ENCODE data around the gene MYF5. TPM values are rescaled to one million over a fixed set of nuclear protein-coding genes. Genes with fewer than 3 reads are reported as not detected.

Gene MYF5
- total and polyA plus RNA-seq, 2 donors (not counting 3 experiments of a cell fraction or from before 2014, with no cell fraction given): not detected

- TF ChIP-seq, protein P1, sequence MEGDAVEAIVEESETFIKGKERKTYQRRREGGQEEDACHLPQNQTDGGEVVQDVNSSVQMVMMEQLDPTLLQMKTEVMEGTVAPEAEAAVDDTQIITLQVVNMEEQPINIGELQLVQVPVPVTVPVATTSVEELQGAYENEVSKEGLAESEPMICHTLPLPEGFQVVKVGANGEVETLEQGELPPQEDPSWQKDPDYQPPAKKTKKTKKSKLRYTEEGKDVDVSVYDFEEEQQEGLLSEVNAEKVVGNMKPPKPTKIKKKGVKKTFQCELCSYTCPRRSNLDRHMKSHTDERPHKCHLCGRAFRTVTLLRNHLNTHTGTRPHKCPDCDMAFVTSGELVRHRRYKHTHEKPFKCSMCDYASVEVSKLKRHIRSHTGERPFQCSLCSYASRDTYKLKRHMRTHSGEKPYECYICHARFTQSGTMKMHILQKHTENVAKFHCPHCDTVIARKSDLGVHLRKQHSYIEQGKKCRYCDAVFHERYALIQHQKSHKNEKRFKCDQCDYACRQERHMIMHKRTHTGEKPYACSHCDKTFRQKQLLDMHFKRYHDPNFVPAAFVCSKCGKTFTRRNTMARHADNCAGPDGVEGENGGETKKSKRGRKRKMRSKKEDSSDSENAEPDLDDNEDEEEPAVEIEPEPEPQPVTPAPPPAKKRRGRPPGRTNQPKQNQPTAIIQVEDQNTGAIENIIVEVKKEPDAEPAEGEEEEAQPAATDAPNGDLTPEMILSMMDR (IDR thresholded peaks at IDR 0.05; ENCODE audit: extremely low read depth in 1 of 2, insufficient read depth in 1 of 2, low read depth in 1 of 2, low read length in 2 of 2): no peak
- TF ChIP-seq MYC (IDR thresholded peaks at IDR 0.05; ENCODE audit: low read depth, low read length) (no peak), FOS (IDR thresholded peaks at IDR 0.05; ENCODE audit: borderline replicate concordance, insufficient read depth, low read length) (no peak), MAX (IDR thresholded peaks at IDR 0.05; ENCODE audit: insufficient read depth, insufficient read length) (no peak), POLR2A (IDR thresholded peaks at IDR 0.05; ENCODE audit: low read depth, low read length) (no peak), EZH2 (IDR thresholded peaks at IDR 0.05; ENCODE audit: borderline replicate concordance, low read depth, low read length, severe bottlenecking) (no peak)
- ChIA-PET CTCF (no interaction called here), POLR2A (no interaction called here)
- no peaks in the 10 kb centered on the region for H3K36me3 ChIP-seq (ENCODE audit: control insufficient read depth in 2 of 2, extremely low read depth in 1 of 2, insufficient read depth in 2 of 2, low read length in 2 of 2)
- no peak overlapping the region for H3K4me2 ChIP-seq (ENCODE audit: insufficient read depth, low read length)
- H3K27ac ChIP-seq (ENCODE audit: insufficient read depth, low read depth, low read length): no peak overlapping the region
- dilution Hi-C loops (cut with MboI; ENCODE audit: extremely low pct_ligation_motif_present, low sequenced_read_pairs) (no loop called here), intact Hi-C loops (cut with micrococcal nuclease) (no loop called here)
- no peaks in the 10 kb centered on the region for H3K9me3 ChIP-seq (replicated peaks; ENCODE audit: control insufficient read depth, insufficient read depth, low read length)
- H3K9me1 ChIP-seq (replicated peaks; ENCODE audit: control insufficient read depth, extremely low read depth, insufficient read depth, low read length): no peaks in the 10 kb centered on the region
- no peaks in the 10 kb centered on the region for H4K20me1 ChIP-seq (replicated peaks; ENCODE audit: control insufficient read depth, extremely low read depth, insufficient read depth, low read length)
- no peaks in the 10 kb centered on the region for H3K79me2 ChIP-seq (ENCODE audit: control insufficient read depth, insufficient read depth, low read length)
- no peaks in the 10 kb centered on the region for H3K27me3 ChIP-seq (ENCODE audit: control insufficient read depth in 2 of 2, insufficient read depth in 2 of 2, low read length in 2 of 2)
- H3K4me3 ChIP-seq (replicated peaks in 1 of 3; ENCODE audit: insufficient read depth in 1 of 3, low read depth in 1 of 3, low read length in 3 of 3): no peak overlapping the region
- FAIRE-seq: no peak
- no peak overlapping the region for H3K9ac ChIP-seq (replicated peaks; ENCODE audit: extremely low read depth, insufficient read depth, low read length)
- DNase-seq (ENCODE audit: low read depth, low spot score): no peak
- no peak overlapping the region for H2AFZ ChIP-seq (ENCODE audit: low read depth, low read length)
- BruUV-seq (replicated peaks): no TSS peak
- no peaks in the 10 kb centered on the region for H3K4me1 ChIP-seq (ENCODE audit: control insufficient read depth, extremely low read depth, insufficient read depth, low read length)
Measured at GRCh38 chr12:80713419-80713818, 3.3 kb upstream of the MYF5 start.

DNA sequence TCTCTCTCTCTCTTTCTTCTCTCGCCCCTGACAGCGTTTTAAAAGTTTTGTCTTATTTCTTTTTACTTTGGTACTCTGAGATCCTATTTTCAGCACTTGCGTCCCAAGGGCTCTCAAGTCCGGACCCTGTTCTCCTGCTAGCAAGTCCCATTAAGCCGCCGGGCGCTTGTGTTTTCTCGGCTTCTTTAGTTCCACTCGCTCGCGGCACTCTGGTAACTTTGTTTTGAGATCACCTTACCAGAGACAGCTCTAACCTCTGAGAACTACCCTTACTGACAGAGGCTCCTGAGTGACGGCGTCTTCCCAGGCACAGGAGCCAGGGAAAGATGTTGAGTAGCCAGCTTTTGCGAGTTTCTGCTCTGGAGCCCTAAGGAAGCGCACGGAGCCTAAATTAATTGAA lies 2.7 kb upstream of the MYF5 start:
- dilution Hi-C loops (cut with MboI; ENCODE audit: extremely low pct_ligation_motif_present, low sequenced_read_pairs): no loop called here
- no peak for FAIRE-seq

More for the DNA sequence above, 2.7 kb upstream of the MYF5 start:
- no peaks in the 10 kb centered on the region for H3K27me3 ChIP-seq (ENCODE audit: control insufficient read depth in 2 of 2, insufficient read depth in 2 of 2, low read length in 2 of 2)
- ChIA-PET POLR2A (no interaction called here), CTCF (no interaction called here)
- no peaks in the 10 kb centered on the region for H3K4me1 ChIP-seq (ENCODE audit: control insufficient read depth, extremely low read depth, insufficient read depth, low read length)
- H4K20me1 ChIP-seq (replicated peaks; ENCODE audit: control insufficient read depth, extremely low read depth, insufficient read depth, low read length): no peaks in the 10 kb centered on the region
- no peak overlapping the region for H3K4me3 ChIP-seq (replicated peaks in 1 of 3; ENCODE audit: insufficient read depth in 1 of 3, low read depth in 1 of 3, low read length in 3 of 3)
- no peaks in the 10 kb centered on the region for H3K36me3 ChIP-seq (ENCODE audit: control insufficient read depth in 2 of 2, extremely low read depth in 1 of 2, insufficient read depth in 2 of 2, low read length in 2 of 2)
- TF ChIP-seq, protein P1 (IDR thresholded peaks at IDR 0.05; ENCODE audit: extremely low read depth in 1 of 2, insufficient read depth in 1 of 2, low read depth in 1 of 2, low read length in 2 of 2): no peak
- TF ChIP-seq POLR2A (IDR thresholded peaks at IDR 0.05; ENCODE audit: low read depth, low read length) (no peak), JUN (IDR thresholded peaks at IDR 0.05; ENCODE audit: borderline replicate concordance, insufficient read depth, insufficient read length, low read depth) (no peak), EZH2 (IDR thresholded peaks at IDR 0.05; ENCODE audit: borderline replicate concordance, low read depth, low read length, severe bottlenecking) (no peak), GATA2 (IDR thresholded peaks at IDR 0.05; ENCODE audit: insufficient read depth, insufficient read length, low read depth, low read length) (no peak), POLR2AphosphoS5 (IDR thresholded peaks at IDR 0.05; ENCODE audit: insufficient read depth, low read depth, low read length) (no peak), FOS (IDR thresholded peaks at IDR 0.05; ENCODE audit: borderline replicate concordance, insufficient read depth, low read length) (no peak), MYC (IDR thresholded peaks at IDR 0.05; ENCODE audit: low read depth, low read length) (no peak), MAX (IDR thresholded peaks at IDR 0.05; ENCODE audit: insufficient read depth, insufficient read length) (no peak)
- no peak overlapping the region for H2AFZ ChIP-seq (ENCODE audit: low read depth, low read length)
- H3K27ac ChIP-seq (ENCODE audit: insufficient read depth, low read depth, low read length): no peak overlapping the region
- no peak overlapping the region for H3K9ac ChIP-seq (replicated peaks; ENCODE audit: extremely low read depth, insufficient read depth, low read length)
- no peak for DNase-seq (ENCODE audit: low read depth, low spot score)
- BruUV-seq (replicated peaks): no TSS peak
- H3K4me2 ChIP-seq (ENCODE audit: insufficient read depth, low read length): no peak overlapping the region
- no peaks in the 10 kb centered on the region for H3K9me3 ChIP-seq (replicated peaks; ENCODE audit: control insufficient read depth, insufficient read depth, low read length)
- no peaks in the 10 kb centered on the region for H3K79me2 ChIP-seq (ENCODE audit: control insufficient read depth, insufficient read depth, low read length)
- intact Hi-C loops (cut with micrococcal nuclease): no loop called here
- H3K9me1 ChIP-seq (replicated peaks; ENCODE audit: control insufficient read depth, extremely low read depth, insufficient read depth, low read length): no peaks in the 10 kb centered on the region
